Purkinje cell (primary cell): ENCODE data around the gene VPREB3. TPM values are rescaled to one million over a fixed set of nuclear protein-coding genes. Genes with fewer than 3 reads are reported as not detected.

ENCODE experiments used
- polyA plus RNA-seq: library from polyadenylated mRNA; unstranded; fragments of >200 nt; fragmentation: Nextera tagmentation; gene quantifications from 2 replicates; pipeline ENCODE4 v1.2.1, GENCODE V29; 2014

VPREB3 gene, protein sequence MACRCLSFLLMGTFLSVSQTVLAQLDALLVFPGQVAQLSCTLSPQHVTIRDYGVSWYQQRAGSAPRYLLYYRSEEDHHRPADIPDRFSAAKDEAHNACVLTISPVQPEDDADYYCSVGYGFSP
- polyA plus RNA-seq = 1.2 and 6.7 TPM in 2 replicates

DNA sequence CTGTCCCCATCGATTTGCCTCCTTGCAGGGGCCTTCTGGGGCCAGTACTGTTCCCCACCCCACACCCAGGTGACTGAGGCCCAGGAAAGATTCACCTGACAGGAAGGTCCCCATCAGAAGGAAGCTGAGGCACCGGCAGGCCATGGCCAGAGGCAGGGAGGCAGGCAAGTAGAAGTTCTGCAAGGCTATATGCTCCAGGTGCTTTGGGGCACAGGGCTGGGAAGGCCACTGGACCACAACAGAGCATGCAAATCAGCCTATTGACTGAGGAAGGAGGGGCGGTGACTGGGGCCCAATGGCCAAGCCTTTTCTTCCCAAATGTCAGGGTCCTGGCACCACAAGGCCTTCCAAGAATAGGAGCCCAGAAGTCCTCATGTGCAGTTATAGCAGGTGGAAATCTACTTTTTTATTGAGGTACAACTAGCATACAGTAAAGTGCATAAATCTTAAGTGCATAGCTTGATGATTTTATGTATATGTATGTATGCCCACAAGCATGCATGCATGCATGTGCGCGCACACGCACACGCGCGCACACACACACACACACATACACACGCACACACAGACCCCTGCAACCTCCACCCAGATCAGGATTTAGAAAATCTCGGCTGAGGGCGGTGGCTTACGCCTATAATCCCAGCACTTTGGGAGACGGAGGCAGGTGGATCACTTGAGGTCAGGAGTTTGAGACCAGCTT is at the start of gene VPREB3:
VPREB3 (minus strand) TSS at position 206 of the 700 bp plus-strand sequence; CDS start at position 144, 62 bp downstream.

DNA sequence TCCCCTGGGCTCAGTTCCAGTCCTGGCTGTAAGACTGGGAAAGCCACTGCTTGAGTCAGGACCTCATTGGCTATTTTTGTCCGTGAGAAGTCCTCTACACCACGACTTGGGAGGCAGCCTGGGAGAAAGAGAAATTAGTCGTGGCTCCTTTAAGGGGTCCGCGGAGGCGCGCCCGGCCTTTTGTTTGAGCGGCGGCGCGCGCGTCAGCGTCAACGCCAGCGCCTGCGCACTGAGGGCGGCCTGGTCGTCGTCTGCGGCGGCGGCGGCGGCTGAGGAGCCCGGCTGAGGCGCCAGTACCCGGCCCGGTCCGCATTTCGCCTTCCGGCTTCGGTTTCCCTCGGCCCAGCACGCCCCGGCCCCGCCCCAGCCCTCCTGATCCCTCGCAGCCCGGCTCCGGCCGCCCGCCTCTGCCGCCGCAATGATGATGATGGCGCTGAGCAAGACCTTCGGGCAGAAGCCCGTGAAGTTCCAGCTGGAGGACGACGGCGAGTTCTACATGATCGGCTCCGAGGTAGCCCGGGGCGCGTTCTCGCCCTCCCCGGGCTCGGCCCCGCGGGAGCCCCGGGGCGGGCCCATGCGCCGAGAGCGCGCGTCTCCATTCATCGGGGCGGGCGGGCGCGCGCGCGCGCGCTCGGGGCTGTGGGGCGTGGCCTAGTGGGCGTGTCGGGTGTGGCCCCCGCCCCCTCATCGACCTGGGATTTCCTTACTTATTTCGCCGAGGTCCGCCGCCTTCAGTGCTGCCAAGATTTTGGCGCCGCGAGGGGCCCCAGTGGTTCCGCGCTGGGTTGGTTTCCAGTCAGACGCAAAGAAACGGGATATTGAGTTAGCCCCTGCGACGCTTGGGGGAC is 32.8 kb upstream of the VPREB3 start, which contains the start of gene SMARCB1:
SMARCB1 (plus strand) TSS at position 215 of the 848 bp plus-strand sequence; CDS start at position 419, 204 bp downstream.

DNA sequence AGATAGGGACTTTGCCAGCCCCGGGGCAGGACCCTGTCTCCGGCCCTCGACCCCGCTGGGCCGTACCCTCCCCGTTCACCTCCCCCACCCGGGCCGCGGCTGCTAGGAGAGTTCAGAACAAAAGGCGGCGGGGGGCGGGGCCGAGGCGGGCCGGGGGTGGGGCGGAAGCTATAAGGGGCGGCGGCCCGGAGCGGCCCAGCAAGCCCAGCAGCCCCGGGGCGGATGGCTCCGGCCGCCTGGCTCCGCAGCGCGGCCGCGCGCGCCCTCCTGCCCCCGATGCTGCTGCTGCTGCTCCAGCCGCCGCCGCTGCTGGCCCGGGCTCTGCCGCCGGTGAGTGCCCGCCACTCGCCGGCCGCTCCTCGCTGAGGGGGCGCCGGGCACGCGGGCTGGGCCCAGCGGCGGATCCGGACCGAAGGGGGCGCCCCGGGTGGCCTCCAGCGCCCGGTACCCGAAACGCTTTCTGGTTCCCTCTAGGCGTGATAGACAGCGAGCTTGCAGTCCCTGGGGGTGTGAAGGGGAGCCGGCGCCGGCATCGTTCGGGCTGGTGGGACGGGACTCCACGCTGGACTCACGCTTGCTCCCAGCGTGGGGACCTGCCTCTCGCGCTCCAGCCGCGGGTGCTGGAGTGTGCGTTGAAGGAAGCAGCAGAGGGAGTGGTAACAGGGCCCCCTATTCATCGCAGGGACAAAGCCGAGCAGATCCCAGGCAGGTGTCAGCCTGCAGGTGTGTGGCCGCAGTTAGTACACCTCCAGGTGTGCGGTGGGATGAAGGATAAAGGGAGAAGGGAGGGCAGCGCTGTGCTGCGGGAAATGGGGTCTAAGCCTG is 18.6 kb upstream of the VPREB3 start, which contains the start of gene MMP11:
MMP11 (plus strand) TSS at position 201 of the 825 bp plus-strand sequence; CDS start at position 223, 22 bp downstream.

DNA sequence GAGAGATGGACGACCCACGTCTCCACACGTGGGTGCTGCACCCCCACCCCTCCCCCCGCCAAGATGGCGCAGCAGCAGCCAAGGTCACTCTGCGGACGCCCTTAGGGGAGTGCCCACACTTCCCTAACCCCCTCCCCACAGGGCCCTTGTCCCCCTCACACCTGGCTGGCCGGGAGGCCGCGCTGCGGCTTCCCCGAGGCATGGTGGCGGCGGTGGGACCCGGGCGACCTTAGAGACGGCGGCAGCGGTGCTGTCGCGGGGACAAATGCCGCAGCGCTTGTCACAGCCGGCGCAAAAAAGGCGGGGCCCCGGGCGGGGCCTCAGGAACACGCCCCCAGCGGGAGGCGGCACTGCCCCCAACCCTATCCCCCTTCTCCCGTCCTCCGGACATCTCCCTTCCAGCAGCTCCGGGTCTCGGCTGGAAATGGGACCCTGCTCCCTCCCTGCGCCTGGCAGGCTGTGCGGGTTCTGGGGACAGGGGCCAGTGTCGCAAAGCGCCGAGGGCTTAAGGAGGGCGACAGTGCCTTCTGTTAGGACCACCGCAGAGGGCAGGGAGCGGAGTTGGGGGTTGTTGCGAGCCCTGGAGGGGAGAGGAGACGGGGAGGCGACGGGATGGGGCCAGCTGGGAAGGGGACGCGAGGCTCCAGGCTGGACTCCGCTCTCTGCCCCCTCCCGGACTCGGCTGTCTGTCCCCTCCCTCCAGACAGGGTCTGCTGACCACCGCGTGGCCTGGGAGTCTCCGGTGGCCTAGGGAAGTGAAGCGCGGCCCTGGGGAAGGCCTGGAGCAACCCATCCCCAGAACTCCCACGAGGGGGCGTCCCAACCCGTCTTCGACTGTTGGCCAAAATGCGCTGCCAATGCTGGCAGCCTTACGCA is 13.7 kb upstream of the VPREB3 start, which contains the start of gene CHCHD10:
CHCHD10 (minus strand) TSS at position 300 of the 876 bp plus-strand sequence; CDS start at position 202, 98 bp downstream.

DNA sequence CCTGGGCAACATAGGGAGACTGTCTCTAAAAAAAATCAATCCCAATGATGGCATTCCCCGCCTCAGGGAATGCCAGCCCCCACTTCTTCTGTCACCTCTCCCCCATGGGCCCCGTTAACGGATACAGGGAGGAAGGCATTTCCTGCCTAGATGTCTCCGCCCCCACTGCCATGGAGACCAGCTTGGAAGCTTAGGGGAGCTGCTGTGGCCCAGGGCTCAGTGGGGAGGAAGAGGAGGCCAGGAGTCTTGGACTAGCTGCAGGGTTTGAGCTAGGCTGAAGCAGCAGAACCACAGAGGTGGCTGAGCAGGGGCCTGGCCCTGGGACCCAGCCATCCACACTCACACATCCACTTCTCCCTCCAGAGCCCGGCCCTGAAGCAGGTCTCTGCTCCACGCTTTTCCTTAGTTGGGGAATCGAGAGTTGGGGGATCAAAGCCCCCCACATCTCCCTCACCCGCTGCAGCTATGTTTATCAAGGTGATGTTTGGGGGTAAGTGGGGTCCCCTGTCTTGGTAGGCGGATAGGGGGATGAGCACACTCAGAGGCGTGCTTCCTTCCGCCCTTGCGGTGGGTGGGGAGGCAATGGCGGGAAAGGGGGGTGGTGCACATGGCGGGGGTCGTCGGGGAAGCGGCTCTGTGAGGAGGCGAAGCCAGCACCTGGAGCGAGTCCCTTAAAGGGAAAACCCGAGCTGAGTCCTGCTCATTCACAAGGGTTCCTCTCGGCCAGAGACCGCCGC is 8.8 kb upstream of the VPREB3 start, which contains the start of gene C22orf15:
C22orf15 (plus strand) TSS at position 149 of the 737 bp plus-strand sequence; CDS start at position 466, 317 bp downstream.

DNA sequence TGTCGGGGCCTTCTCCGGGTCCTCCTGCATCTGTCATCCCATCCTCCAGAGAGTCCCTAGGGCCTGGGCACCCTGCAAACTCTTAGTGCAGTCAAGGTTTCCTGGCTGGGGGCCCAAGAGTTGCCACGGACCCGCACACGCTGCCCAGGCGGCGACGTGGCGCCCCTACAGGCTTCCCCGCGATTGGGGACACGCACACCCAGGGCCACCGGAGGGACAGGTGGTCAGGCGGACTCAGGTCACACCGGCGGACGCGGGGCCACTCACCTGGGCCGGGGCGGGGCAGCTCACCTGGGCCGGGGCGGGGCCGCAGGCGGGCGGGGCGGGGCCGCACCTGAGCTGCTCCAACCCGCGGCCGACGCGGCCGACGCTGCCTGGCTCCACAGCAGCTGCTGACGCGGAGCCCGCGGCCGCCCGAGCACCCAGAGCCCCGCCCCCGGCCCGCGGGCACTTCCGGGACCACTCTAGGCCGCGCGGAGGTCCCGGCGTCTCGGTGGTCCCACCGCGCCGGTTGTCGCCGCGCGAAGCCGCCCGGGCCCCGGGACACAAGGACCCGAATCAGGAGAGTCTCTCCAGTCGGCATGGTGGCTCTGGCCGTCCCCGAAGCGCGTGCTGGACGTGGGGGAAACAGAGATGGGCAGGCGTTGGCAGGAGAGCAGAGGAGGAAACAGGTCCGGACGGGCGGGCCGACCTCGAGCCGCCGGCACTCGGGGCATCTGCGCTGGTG is 3.3 kb downstream of the VPREB3 start, which contains the start of gene ZNF70:
ZNF70 (minus strand) TSS at position 399 of the 727 bp plus-strand sequence. CDS start 5,972 bp downstream, outside the sequence.

Other genes starting within 250 kb of the VPREB3 start
- gene IGLL1, start 174.1 kb downstream of the VPREB3 start, polyA plus RNA-seq = not detected in 2 replicates
- not detected in 2 replicates for gene DRICH1, start 122.1 kb downstream of the VPREB3 start, polyA plus RNA-seq
- not detected in 2 replicates for gene RGL4, start 63.4 kb downstream of the VPREB3 start, polyA plus RNA-seq
- gene ZNF70, start 3.3 kb downstream of the VPREB3 start, polyA plus RNA-seq = 0.15 TPM in 1 of 2 replicates, not detected in the other
- not detected in 2 replicates for gene C22orf15, start 8.6 kb upstream of the VPREB3 start, polyA plus RNA-seq
- gene CHCHD10, start 13.5 kb upstream of the VPREB3 start, polyA plus RNA-seq = 148 and 429 TPM in 2 replicates
- 0.58 TPM in 1 of 2 replicates, not detected in the other for gene MMP11, start 18.4 kb upstream of the VPREB3 start, polyA plus RNA-seq
- gene SMARCB1, start 32.5 kb upstream of the VPREB3 start, polyA plus RNA-seq = 3.8 and 4.0 TPM in 2 replicates
- 2.3 and 2.5 TPM in 2 replicates for gene DERL3, start 84.6 kb upstream of the VPREB3 start, polyA plus RNA-seq
- 8.0 and 15.6 TPM in 2 replicates for gene SLC2A11, start 103.5 kb upstream of the VPREB3 start, polyA plus RNA-seq
- 520 and 694 TPM in 2 replicates for gene MIF, start 140.0 kb upstream of the VPREB3 start, polyA plus RNA-seq
- gene GSTT2B, start 206.8 kb upstream of the VPREB3 start, polyA plus RNA-seq = 5.1 TPM in 1 of 2 replicates, not detected in the other
- 1.4 and 2.6 TPM in 2 replicates for gene DDTL, start 212.5 kb upstream of the VPREB3 start, polyA plus RNA-seq
- 73.3 and 78.1 TPM in 2 replicates for gene DDT, start 220.0 kb upstream of the VPREB3 start, polyA plus RNA-seq
- 0.43 TPM in 1 of 2 replicates, not detected in the other for gene GSTT2, start 225.7 kb upstream of the VPREB3 start, polyA plus RNA-seq